Stimulated activated CD8-positive, alpha-beta memory T cell treated with anti-CD3 and anti-CD28 coated beads, Interleukin-7, amount 100 ng/mL, for 24 hours (primary cell): ENCODE data around the gene ARHGAP25.

Source experiments
- DNase-seq: peaks from one replicate; pipeline ENCODE4 v3.0.0-alpha.2; 2020; ENCODE audit warnings: low read depth

ARHGAP25 gene

GRCh38 chr2:68734688-68735525, at the start of gene ARHGAP25:
TSS of gene ARHGAP25 (plus strand) at chr2:68734811. CDS start at chr2:68735200, 389 bp downstream.
- no peak for DNase-seq

DNA sequence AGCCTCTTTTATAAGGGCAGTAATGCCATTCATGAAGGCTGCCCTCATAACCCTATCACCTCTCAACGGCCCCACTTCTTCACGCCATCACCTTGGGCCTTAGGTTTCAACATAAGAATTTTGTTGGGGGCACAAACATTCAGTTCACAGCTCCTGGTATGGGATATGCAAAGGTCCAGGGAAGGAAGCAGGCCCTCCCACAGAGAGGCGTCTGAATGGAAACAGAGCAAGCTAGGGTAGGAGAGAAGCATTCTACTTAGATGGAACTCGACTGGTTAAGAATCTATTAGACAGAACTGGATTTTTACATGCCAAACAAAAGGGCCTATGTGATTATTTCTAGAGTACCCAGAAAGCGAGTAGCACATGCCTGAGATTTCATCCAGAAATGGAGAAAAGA, 48.4 kb upstream of the ARHGAP25 start:
- no peak for DNase-seq

DNA sequence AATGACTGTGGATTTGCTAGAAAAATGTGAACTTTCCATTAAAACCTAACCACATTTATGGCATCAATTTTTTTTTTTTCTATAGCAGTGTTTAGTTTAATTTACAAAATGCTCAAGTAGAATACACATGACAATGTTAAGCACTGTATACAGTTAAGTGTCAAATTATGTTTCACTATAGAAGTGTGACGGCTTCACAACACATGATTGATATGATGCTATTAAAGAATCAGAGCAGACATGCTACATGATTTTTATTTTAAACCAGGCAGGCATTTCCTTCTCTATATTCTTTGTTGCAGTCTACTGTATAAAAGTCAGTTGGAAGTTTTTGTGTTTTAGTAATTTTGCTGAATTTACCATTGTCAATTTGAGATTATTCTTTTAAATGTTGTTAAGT, 47.6 kb upstream of the ARHGAP25 start:
- DNase-seq: no peak

DNA sequence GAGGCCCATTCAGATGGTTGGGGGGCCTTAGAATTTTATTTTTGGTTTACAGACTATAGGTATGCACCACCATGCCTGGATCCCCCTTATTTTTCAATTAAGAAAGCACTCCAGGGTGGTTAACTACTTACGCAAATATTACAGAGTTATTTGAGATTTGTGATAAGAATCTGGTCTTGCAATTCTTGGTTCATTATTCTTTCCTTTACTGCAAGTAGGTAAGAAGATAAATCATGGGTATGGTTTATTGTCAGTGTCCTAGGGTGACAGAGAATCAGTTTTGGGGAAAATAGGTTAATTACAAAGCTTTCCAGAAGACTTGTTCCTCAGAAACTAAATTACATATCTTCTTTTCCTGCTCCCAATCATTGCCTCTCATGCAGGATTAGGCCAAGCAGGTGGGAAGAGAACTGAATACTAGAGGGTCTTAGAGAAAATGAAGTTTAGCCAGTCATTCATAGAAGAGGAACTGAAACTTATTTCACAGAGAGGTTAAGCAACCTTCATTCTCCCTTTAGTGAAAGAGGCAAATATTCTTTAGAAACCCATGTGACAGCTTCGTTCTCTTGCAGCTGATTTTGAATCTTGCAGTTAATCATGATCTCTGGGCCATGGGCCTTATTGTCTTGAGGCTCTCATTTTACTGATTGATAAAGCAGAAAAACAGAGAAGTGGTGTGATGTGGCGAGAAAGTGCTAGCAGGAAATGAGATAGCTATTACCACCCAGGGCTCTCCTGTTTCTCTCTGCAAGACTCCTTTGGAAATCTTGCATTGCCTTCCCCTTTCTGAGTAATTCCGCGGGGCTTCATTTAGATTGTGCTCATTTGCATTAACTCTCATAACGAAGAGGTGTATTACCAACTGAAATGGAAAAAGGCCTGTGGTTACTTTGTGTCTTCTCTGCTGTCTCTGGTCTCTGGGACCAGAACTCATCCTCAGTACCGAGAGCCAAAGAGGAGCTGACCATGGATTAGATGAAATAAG, 44.8 kb upstream of the ARHGAP25 start:
- DNase-seq: no peak

DNA sequence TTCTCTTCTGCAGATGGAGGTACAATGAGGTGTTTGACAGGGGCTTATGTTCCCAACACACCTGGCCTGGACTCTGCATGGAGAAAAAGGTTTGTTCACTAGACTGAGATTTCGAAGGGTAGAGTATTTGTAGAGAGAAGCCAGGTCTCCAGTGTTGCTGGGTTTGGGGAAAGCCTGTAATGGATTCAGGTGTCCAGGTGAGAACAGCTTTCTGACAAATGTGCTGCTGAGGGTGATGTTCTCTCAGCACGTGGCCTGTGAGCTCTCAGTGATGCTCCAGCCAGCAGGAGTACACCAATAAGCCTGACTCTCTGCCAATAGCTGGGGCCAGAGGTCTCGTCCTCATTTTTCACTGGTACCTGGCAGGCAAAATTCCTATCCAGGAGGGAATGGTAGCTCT, 43.8 kb upstream of the ARHGAP25 start:
- DNase-seq: no peak

GRCh38 chr2:68692511-68692910, 42.1 kb upstream of the ARHGAP25 start:
- no peak for DNase-seq

- DNase-seq: no peak
These were observed 40.7 kb upstream of the ARHGAP25 start for GRCh38 chr2:68693951-68694350.

DNA sequence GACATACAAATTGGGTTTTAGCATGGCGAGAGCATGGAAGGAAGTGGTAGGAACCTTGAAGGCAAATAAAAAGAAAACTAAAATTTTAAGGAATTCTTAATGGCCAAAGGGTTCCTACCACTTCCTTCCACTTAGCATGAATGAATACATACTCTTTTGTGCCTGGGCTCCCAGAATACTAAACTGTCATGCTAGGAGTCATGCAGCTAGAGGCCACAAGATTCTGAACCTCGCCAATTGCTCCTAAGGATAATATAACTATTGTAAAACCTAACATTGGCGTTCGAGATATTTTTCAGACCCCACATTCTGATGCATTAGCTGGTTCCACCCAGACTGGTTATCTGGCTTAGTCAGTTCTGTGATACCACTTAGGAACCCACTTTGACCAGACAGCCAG, 38.6 kb upstream of the ARHGAP25 start:
- no peak for DNase-seq

DNA sequence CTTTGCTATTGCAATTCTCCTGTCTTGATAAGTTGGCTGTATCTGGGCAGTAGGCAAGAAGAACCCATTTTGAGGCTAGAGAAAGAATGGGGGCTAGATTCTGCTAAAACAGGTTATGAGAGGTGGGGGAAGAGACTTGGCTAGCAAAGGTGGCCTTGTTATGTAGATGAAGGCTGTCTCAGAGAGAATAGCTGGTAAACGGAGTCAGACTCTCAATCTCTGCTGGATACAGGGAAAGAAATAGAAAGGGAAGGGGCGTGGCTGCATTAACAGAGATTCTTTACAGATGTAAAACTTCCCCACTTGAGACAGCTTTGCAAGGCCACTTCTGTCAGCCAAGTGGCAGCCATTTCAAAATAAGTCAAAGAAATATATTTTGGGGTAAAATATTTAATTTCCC, 38.1 kb upstream of the ARHGAP25 start:
- no peak for DNase-seq

- DNase-seq: no peak
These were observed 35.8 kb upstream of the ARHGAP25 start for GRCh38 chr2:68698567-68699377.

GRCh38 chr2:68700560-68700959, 34.1 kb upstream of the ARHGAP25 start:
- no peak for DNase-seq

GRCh38 chr2:68706637-68707036, 28.0 kb upstream of the ARHGAP25 start:
- no peak for DNase-seq

GRCh38 chr2:68708629-68709028, 26.0 kb upstream of the ARHGAP25 start:
- DNase-seq: no peak

DNA sequence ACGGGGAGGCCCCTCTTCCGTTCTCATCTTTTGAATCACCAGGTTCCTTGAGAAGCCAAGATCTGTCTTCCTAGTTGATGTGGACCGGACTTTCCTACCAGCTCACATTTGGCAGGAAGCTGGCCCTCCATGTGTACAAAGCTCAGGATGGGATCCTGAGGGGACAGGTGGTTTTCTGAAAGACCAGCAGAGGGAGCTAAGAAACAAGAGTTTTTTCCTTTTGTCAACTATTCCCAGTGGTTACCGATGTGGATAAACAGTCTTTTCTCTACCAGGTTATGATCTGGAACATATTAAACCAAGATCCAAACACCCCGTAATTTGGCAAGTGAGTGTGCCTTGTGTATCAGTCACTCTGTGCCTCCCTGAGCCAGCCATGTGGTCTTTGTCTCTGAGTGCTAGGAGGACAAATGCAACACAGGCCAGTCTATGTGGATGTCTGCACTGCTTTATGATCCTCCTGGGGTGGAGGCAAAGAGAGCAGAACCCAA, 25.1 kb upstream of the ARHGAP25 start:
- DNase-seq: no peak

DNA sequence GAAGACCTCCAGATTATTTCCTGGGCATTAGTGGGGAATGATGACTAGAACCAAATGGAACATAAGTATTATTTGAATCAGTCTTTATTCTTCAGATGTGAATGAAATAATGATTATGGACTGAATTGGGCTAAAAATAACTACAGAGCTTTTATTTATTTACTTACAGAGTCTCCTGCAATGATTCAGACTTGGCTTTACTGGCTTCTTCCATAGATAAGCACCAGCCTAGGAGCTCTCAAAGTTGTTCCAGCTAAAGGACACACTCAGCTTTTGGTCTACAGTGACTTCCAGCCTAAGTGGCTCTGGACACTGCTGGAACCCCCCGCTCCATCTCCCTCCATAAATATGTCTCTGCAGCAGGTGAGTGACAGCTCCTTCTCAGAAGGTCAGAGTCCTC, 24.3 kb upstream of the ARHGAP25 start:
- DNase-seq: no peak

GRCh38 chr2:68710756-68711155, 23.9 kb upstream of the ARHGAP25 start:
- DNase-seq: no peak

DNA sequence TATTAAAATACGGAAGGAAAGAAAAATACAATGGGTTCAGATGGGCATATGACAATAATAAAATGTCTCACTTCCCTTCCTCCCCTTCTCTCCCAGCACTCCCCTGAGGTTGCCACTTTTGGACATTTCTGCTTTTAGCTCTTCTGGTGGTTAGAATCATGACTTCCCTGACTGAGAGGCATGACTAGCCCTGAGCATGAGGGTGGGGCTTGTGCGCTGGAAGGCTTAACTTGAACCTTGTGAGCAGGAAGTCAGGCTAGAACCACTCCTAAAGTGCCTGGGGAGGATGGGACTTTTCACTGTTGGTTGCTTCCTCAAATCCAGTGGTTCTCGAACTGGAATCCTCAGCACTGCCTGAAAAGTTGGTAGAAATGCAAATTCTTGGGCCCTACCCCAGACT, 19.7 kb upstream of the ARHGAP25 start:
- no peak for DNase-seq

- DNase-seq: no peak
These were observed 19.1 kb upstream of the ARHGAP25 start for GRCh38 chr2:68715353-68716041.

DNA sequence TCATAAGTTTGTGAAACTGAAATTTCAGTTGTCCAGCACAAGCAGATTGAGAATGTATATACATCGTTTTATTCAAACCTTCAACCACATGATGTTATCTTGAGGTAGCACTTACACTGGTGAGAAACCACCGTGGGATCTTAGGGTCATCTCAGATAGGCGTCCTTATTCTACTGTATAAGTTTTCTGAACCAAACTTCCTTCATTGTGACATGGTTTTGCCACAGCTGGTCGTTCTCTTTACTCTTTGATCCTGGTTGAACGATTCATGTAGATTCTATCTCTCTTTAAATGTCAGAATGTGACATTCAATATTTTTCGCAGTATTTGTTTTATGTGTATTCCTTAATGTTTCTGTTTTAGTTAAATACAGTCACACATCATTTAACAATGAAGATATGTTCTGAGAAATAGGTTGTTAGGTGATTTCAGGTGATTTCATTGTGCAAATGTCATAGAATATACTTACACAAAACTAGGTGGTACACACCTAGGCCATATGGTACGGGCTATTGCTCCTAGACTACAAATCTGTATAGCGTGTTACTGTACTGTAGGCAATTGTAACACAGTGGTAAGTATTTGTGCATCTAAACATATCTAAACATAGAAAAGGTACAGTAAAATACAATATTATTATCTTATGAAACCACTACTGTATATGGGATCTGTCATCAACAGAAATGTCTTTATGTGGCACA, 17.9 kb upstream of the ARHGAP25 start:
- no peak for DNase-seq

- no peak for DNase-seq
These were observed 17.3 kb upstream of the ARHGAP25 start for GRCh38 chr2:68717305-68717661.

- DNase-seq: no peak
These were observed 14.7 kb upstream of the ARHGAP25 start for GRCh38 chr2:68719912-68720311.
